ENCODE data around the gene C1orf21.
"Not testable (repeated sequence)": the region's sequence is repeated elsewhere in the genome, so short reads cannot be mapped to it uniquely, and the experiment has no call there.

Gene C1orf21

GRCh38 chr1:184386312-184387068 lies at the start of gene C1orf21:
C1orf21 (plus strand) TSS chr1:184387029; CDS start chr1:184477510, 90,481 bp downstream.
- DNase-seq (ENCODE audit: extremely low spot score): peak; percentile 91
- CTCF ChIA-PET: interaction anchor here (1.0 to 1.2 kb wide), 2 partner anchors 8 to 278 kb away, joined by 3 to 4 read pairs; no protein-coding TSS in a partner anchor

GRCh38 chr1:184337865-184338264 lies 49.0 kb upstream of the C1orf21 start:
- CTCF ChIA-PET; DNase-seq (ENCODE audit: extremely low spot score): not testable (repeated sequence)

More at GRCh38 chr1:184386312-184387068, at the start of gene C1orf21:
- no peak for TF ChIP-seq TARDBP (IDR thresholded peaks at IDR 0.05)
- TF ChIP-seq BHLHE40 (IDR thresholded peaks at IDR 0.05; ENCODE audit: borderline replicate concordance): no peak
- no peak for TF ChIP-seq HDGF (IDR thresholded peaks at IDR 0.05; ENCODE audit: borderline replicate concordance)
- TF ChIP-seq CTBP1 (IDR thresholded peaks at IDR 0.05; ENCODE audit: borderline replicate concordance): no peak
- TF ChIP-seq PKNOX1 (IDR thresholded peaks at IDR 0.05): peak; percentile 85
- TF ChIP-seq FOXK2 (IDR thresholded peaks at IDR 0.05): no peak
- TF ChIP-seq ZNF384 (IDR thresholded peaks at IDR 0.05): no peak
- POLR2A ChIA-PET: interaction anchor here (0.5 to 2.7 kb wide), 23 partner anchors 10 to 318 kb away, joined by 3 to 14 read pairs (median 3); no protein-coding TSS in a partner anchor

GRCh38 chr1:184340984-184341383 lies 45.8 kb upstream of the C1orf21 start:
- no peak for DNase-seq (ENCODE audit: extremely low spot score)

More at GRCh38 chr1:184337865-184338264, 49.0 kb upstream of the C1orf21 start:
- POLR2A ChIA-PET: not testable (repeated sequence)

GRCh38 chr1:184350573-184350972 lies 36.3 kb upstream of the C1orf21 start:
- ChIA-PET CTCF (no interaction called here), POLR2A (no interaction called here)
- DNase-seq (ENCODE audit: extremely low spot score): no peak
- TF ChIP-seq SUZ12 (IDR thresholded peaks at IDR 0.05): no peak
- no peak for TF ChIP-seq HDGF (IDR thresholded peaks at IDR 0.05; ENCODE audit: borderline replicate concordance)
- no peak for TF ChIP-seq CTBP1 (IDR thresholded peaks at IDR 0.05; ENCODE audit: borderline replicate concordance)
- TF ChIP-seq FOXM1 (IDR thresholded peaks at IDR 0.05; ENCODE audit: borderline replicate concordance): no peak
- no peak for TF ChIP-seq LEF1 (IDR thresholded peaks at IDR 0.05; ENCODE audit: borderline replicate concordance)
- TF ChIP-seq ELF4 (IDR thresholded peaks at IDR 0.05): no peak
- no peak for TF ChIP-seq PKNOX1 (IDR thresholded peaks at IDR 0.05)
- TF ChIP-seq FOXK2 (IDR thresholded peaks at IDR 0.05): no peak
- no peak for TF ChIP-seq ZNF384 (IDR thresholded peaks at IDR 0.05)
- TF ChIP-seq FOXA1 (IDR thresholded peaks at IDR 0.05): no peak
- no peak for TF ChIP-seq SP1 (IDR thresholded peaks at IDR 0.05)
- TF ChIP-seq TARDBP (IDR thresholded peaks at IDR 0.05): no peak
- TF ChIP-seq BHLHE40 (IDR thresholded peaks at IDR 0.05; ENCODE audit: borderline replicate concordance): no peak

More at GRCh38 chr1:184340984-184341383, 45.8 kb upstream of the C1orf21 start:
- POLR2A ChIA-PET: no interaction called here
- CTCF ChIA-PET: no interaction called here
- TF ChIP-seq CTBP1 (IDR thresholded peaks at IDR 0.05; ENCODE audit: borderline replicate concordance) (no peak), SP1 (IDR thresholded peaks at IDR 0.05) (no peak), L3MBTL2 (conservative IDR thresholded peaks at IDR 0.05) (no peak), FOXM1 (IDR thresholded peaks at IDR 0.05; ENCODE audit: borderline replicate concordance) (no peak), BHLHE40 (IDR thresholded peaks at IDR 0.05; ENCODE audit: borderline replicate concordance) (no peak), FOXK2 (IDR thresholded peaks at IDR 0.05) (no peak), TARDBP (IDR thresholded peaks at IDR 0.05) (no peak), FOXA1 (IDR thresholded peaks at IDR 0.05) (no peak), NFRKB (IDR thresholded peaks at IDR 0.05) (no peak), HDGF (IDR thresholded peaks at IDR 0.05; ENCODE audit: borderline replicate concordance) (no peak), ELF4 (IDR thresholded peaks at IDR 0.05) (no peak), ZNF384 (IDR thresholded peaks at IDR 0.05) (no peak), SUZ12 (IDR thresholded peaks at IDR 0.05) (no peak), ARNT (IDR thresholded peaks at IDR 0.05) (no peak), PKNOX1 (IDR thresholded peaks at IDR 0.05) (no peak)

GRCh38 chr1:184351416-184351975 lies 35.3 kb upstream of the C1orf21 start:
- DNase-seq (ENCODE audit: extremely low spot score): no peak
- CTCF ChIA-PET: interaction anchor here (0.5 kb wide), 1 partner anchor 659 kb away, joined by 3 read pairs; no protein-coding TSS in a partner anchor
- POLR2A ChIA-PET: no interaction called here
- TF ChIP-seq FOXM1 (IDR thresholded peaks at IDR 0.05; ENCODE audit: borderline replicate concordance) (no peak), SP1 (IDR thresholded peaks at IDR 0.05) (no peak), ARNT (IDR thresholded peaks at IDR 0.05) (no peak), HDGF (IDR thresholded peaks at IDR 0.05; ENCODE audit: borderline replicate concordance) (no peak), NFRKB (IDR thresholded peaks at IDR 0.05) (no peak), CTBP1 (IDR thresholded peaks at IDR 0.05; ENCODE audit: borderline replicate concordance) (no peak), ZNF384 (IDR thresholded peaks at IDR 0.05) (no peak), BHLHE40 (IDR thresholded peaks at IDR 0.05; ENCODE audit: borderline replicate concordance) (no peak), FOXA1 (IDR thresholded peaks at IDR 0.05) (no peak), TARDBP (IDR thresholded peaks at IDR 0.05) (no peak), LEF1 (IDR thresholded peaks at IDR 0.05; ENCODE audit: borderline replicate concordance) (no peak), PKNOX1 (IDR thresholded peaks at IDR 0.05) (no peak), L3MBTL2 (conservative IDR thresholded peaks at IDR 0.05) (no peak)

All from HEK293T (cell line).